ENCODE results near the gene MRGPRF. TPM values are rescaled to one million over a fixed set of nuclear protein-coding genes. Genes with fewer than 3 reads are reported as not detected.

The MRGPRF gene
- total RNA-seq, 3 donors from 2014 or later (not counting 1 experiment from before 2014, with no cell fraction given), result not detected

GRCh38 chr11:69051381-69052342, 38.6 kb upstream of the MRGPRF start:
- Mint-ChIP-seq H3K27me3 (ENCODE audit: low read depth in 2 of 2) (peaks cover 0 to 4% of the 10 kb centered on the region in 2 donors), H3K27ac (peak overlapping the region in 1 of 2 donors; percentile 65), H3K36me3 (no peaks in the 10 kb centered on the region), H3K9me3 (no peaks in the 10 kb centered on the region), H3K4me1 (peaks cover 23 to 39% of the 10 kb centered on the region in 2 donors), H3K4me3 (no peak overlapping the region)
- no peaks in the 10 kb centered on the region for H3K27me3 ChIP-seq (ENCODE audit: control insufficient read depth, insufficient read depth, low read length)
- H3K36me3 ChIP-seq (ENCODE audit: control insufficient read depth, insufficient read depth, low read length), result no peaks in the 10 kb centered on the region
- ATAC-seq (no peak), DNase-seq (no peak)
- 98% methylated on average over 20 of the region's 20 CpGs for whole genome bisulfite sequencing (ENCODE audit: insufficient coverage)
- no peak for TF ChIP-seq CTCF (IDR thresholded peaks at IDR 0.05)
- H3K4me3 ChIP-seq (ENCODE audit: low read length), result no peak overlapping the region
- H3K4me1 ChIP-seq (ENCODE audit: control insufficient read depth, insufficient read depth, low read length), result peaks cover 80% of the 10 kb centered on the region
- no peaks in the 10 kb centered on the region for H3K9me3 ChIP-seq (ENCODE audit: control insufficient read depth, insufficient read depth, low read length)
- intact Hi-C loops (cut with micrococcal nuclease), result no loop called here
- H3K27ac ChIP-seq (ENCODE audit: low read length), result no peak overlapping the region

DNA sequence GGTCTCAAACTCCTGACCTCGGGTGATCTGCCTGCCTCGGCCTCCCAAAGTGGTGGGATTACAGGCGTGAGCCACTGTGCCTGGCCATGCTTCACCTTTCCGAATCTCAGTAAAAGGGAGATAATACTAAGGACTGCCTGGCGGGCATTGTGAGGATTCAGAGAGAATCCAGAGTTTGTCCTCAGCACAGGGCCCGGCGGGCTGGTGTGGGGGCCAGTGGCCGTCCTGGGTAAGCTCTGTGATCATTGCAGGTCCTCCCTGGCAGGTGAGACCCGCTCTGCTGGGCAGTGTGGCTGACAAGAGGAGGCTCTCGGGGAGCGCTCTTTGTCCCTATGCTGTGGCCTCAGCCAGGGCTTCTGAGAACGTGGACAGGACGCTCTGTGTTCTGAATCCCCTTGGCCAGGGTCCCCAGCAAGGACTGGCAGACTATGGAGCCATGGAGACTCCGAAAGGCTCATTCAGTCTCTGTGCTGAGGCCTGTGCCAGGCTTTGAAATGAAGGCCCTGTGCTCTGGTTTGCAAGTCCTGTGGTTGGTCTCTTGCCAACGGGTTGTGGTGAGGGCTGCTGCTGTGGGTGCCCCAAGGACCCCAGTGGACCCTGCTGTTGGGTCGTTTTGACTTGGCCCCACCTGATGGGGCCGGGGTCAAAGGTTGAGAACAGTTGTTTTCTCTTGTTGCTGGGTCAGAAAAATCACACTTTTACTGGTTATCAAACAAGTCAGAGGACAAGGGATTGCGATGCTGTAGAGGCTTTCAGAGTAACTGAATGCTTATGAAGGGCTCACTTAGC, 37.7 kb upstream of the MRGPRF start:
- no peaks in the 10 kb centered on the region for H3K9me3 Mint-ChIP-seq
- intact Hi-C loops (cut with micrococcal nuclease), result no loop called here
- no peaks in the 10 kb centered on the region for H3K36me3 Mint-ChIP-seq
- 90% methylated on average over 18 of the region's 18 CpGs for WGBS (ENCODE audit: insufficient coverage)
- peak overlapping the region; percentile 65 to 77 for H3K27ac Mint-ChIP-seq
- DNase-seq (no peak), ATAC-seq (no peak)
- H3K4me1 ChIP-seq (ENCODE audit: control insufficient read depth, insufficient read depth, low read length), result peaks cover 72% of the 10 kb centered on the region
- H3K36me3 ChIP-seq (ENCODE audit: control insufficient read depth, insufficient read depth, low read length), result no peaks in the 10 kb centered on the region
- H3K27me3 Mint-ChIP-seq (ENCODE audit: low read depth in 2 of 2), result peaks cover 0 to 13% of the 10 kb centered on the region in 2 donors
- TF ChIP-seq CTCF (IDR thresholded peaks at IDR 0.05), result no peak
- peaks cover 16 to 32% of the 10 kb centered on the region in 2 donors for H3K4me1 Mint-ChIP-seq
- H3K27me3 ChIP-seq (ENCODE audit: control insufficient read depth, insufficient read depth, low read length), result no peaks in the 10 kb centered on the region
- H3K9me3 ChIP-seq (ENCODE audit: control insufficient read depth, insufficient read depth, low read length), result no peaks in the 10 kb centered on the region
- no peak overlapping the region for H3K4me3 ChIP-seq (ENCODE audit: low read length)
- H3K4me3 Mint-ChIP-seq, result peak overlapping the region; percentile 66
- H3K27ac ChIP-seq (ENCODE audit: low read length), result no peak overlapping the region

DNA sequence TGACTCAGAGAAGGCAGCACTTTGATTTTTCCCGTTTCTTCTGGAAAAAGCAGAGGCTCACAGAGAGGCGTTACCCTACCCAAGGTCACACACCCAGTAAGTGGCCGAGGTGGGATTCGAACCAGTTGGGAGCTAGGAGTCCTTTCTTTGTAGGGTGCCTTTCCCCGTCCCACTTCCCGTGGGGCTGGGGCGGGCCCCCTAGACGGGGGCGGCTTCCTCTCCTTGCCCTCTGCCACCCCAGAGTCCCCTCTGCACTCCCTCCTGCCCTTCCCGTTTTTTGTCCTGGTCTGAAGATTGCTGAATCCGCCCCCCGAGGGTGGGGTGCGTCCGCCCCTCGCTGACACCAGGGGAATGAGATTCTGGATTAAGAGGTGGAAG, 36.4 kb upstream of the MRGPRF start:
- peak overlapping the region; percentile 58 for H3K4me3 ChIP-seq (ENCODE audit: low read length)
- peak overlapping the region; percentile 59 for H3K27ac ChIP-seq (ENCODE audit: low read length)
- H3K9me3 ChIP-seq (ENCODE audit: control insufficient read depth, insufficient read depth, low read length), result no peaks in the 10 kb centered on the region
- Mint-ChIP-seq H3K27me3 (ENCODE audit: low read depth in 2 of 2) (peaks cover 2 to 24% of the 10 kb centered on the region in 2 donors), H3K27ac (peak overlapping the region; percentile 77 to 83), H3K4me1 (peaks cover 13 to 24% of the 10 kb centered on the region in 2 donors), H3K4me3 (peak overlapping the region; percentile 81), H3K36me3 (no peaks in the 10 kb centered on the region), H3K9me3 (no peaks in the 10 kb centered on the region)
- no peak for TF ChIP-seq CTCF (IDR thresholded peaks at IDR 0.05)
- peaks cover 58% of the 10 kb centered on the region for H3K4me1 ChIP-seq (ENCODE audit: control insufficient read depth, insufficient read depth, low read length)
- 8% methylated on average over 15 of the region's 15 CpGs for WGBS (ENCODE audit: insufficient coverage)
- ATAC-seq, result no peak
- no peaks in the 10 kb centered on the region for H3K36me3 ChIP-seq (ENCODE audit: control insufficient read depth, insufficient read depth, low read length)
- DNase-seq, result peak in 1 of 2 donors; percentile 46
- no peaks in the 10 kb centered on the region for H3K27me3 ChIP-seq (ENCODE audit: control insufficient read depth, insufficient read depth, low read length)
- intact Hi-C loops (cut with micrococcal nuclease), result loop anchor here (2.0 kb wide), 1 partner anchor 51 kb away; no protein-coding TSS in a partner anchor
